ENCODE data around the gene HACL1. TPM values are rescaled to one million over a fixed set of nuclear protein-coding genes. Genes with fewer than 3 reads are reported as not detected.
A peak's percentile ranks its signal among the peaks of the same experiment; 100 is the strongest.

Gene HACL1
- total and polyA plus RNA-seq, 2 experiments from 2014 or later = 21.6 to 23.0 TPM

DNA sequence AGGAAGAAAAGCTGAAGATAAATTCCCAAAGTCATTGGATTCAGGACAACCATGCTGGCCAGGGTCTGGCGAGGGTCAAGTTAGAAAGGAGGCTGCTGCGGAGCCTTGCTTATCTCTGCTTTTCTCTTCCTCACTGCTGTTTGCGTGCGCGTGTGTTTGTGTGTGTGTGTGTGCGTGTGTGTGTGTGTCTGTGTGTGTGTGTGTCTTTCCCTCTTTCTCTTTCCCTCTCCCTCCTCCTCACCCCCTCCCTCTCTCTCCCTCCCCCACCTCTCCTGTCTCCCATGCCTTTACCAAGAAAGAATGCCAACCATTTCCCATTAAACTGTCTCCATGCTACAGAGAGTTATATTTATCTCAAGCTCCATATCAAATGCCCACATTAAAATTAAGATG lies 79.8 kb downstream of the HACL1 start, which contains the start of gene COLQ:
COLQ (minus strand) TSS at position 134 of the 393 bp plus-strand sequence; CDS start at position 53, 81 bp downstream.
- H3K36me3 ChIP-seq (replicated peaks; ENCODE audit: insufficient read depth, low read depth) = no peaks in the 10 kb centered on the region
- H3K9me2 ChIP-seq (replicated peaks; ENCODE audit: insufficient read depth) = no peaks in the 10 kb centered on the region
- TF ChIP-seq EZH2 (IDR thresholded peaks at IDR 0.05; ENCODE audit: borderline replicate concordance) (no peak), EZH2phosphoT487 (IDR thresholded peaks at IDR 0.05; ENCODE audit: low read depth, severe bottlenecking, unreplicated experiment) (no peak)
- TF ChIP-seq, protein P1, sequence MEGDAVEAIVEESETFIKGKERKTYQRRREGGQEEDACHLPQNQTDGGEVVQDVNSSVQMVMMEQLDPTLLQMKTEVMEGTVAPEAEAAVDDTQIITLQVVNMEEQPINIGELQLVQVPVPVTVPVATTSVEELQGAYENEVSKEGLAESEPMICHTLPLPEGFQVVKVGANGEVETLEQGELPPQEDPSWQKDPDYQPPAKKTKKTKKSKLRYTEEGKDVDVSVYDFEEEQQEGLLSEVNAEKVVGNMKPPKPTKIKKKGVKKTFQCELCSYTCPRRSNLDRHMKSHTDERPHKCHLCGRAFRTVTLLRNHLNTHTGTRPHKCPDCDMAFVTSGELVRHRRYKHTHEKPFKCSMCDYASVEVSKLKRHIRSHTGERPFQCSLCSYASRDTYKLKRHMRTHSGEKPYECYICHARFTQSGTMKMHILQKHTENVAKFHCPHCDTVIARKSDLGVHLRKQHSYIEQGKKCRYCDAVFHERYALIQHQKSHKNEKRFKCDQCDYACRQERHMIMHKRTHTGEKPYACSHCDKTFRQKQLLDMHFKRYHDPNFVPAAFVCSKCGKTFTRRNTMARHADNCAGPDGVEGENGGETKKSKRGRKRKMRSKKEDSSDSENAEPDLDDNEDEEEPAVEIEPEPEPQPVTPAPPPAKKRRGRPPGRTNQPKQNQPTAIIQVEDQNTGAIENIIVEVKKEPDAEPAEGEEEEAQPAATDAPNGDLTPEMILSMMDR (IDR thresholded peaks at IDR 0.05; ENCODE audit: poor library complexity) = no peak
- peak within 1 kb of the TSS; percentile 49 for H3K4me2 ChIP-seq
- H3K4me3 ChIP-seq = no peak within 1 kb of the TSS
- no peak for DNase-seq (ENCODE audit: low spot score)
- no peaks in the 10 kb centered on the region for H3K79me2 ChIP-seq
- 34% methylated on average over 6 of the region's 6 CpGs for WGBS (ENCODE audit: low lambda C conversion rate, missing lambda C conversion rate)
- H2AFZ ChIP-seq = no peak within 1 kb of the TSS
- no peaks in the 10 kb centered on the region for H3K27me3 ChIP-seq
- no peak within 1 kb of the TSS for H3K27ac ChIP-seq
- H3K4me1 ChIP-seq (ENCODE audit: insufficient read depth) = peaks cover 5% of the 10 kb centered on the region
- H4K20me1 ChIP-seq (ENCODE audit: insufficient read depth, poor library complexity, severe bottlenecking) = no peaks in the 10 kb centered on the region
- H3K9me3 ChIP-seq (ENCODE audit: low read depth) = no peaks in the 10 kb centered on the region

DNA sequence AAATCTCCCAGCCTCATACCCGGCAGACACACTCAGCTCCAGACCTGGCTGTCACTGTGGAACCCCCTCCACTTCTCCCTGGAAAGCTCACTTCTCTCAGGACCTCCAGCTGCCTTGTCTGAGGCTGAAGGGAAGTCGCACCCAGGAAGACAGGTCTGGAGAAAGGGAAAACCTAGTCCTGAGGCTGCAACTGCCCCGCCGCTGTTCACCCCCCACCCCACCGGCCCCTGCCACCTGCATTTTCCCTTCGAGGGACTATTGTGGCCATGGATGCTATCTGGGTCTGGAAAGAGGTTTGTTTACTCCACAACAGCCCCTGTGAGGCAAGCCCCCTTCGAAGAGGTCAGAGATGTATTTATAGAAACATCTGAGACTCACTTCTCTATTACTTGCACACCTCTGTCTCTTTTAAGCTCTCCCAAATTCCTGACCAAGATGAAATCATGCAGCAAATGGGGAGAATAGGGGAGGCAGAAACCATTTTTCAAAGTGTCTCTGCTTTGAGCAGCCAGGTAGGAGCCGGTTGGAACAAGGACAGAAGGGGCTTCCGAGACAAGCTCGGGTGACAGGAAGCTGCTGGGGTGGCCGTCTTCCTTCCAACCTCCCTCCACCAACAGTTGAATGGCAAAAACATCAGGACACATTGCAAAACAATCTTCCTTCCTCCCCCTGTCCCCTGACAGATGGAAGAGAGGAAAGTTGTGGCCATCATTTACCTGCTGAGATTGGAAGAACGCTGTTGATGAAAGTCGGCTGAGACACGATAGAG lies 80.4 kb downstream of the HACL1 start:
- 52% methylated on average over 14 of the region's 14 CpGs for WGBS (ENCODE audit: low lambda C conversion rate, missing lambda C conversion rate)
- DNase-seq (ENCODE audit: low spot score) = no peak
- no peaks in the 10 kb centered on the region for H3K36me3 ChIP-seq (replicated peaks; ENCODE audit: insufficient read depth, low read depth)
- no peaks in the 10 kb centered on the region for H3K27me3 ChIP-seq
- H3K9me2 ChIP-seq (replicated peaks; ENCODE audit: insufficient read depth) = no peaks in the 10 kb centered on the region
- H3K4me3 ChIP-seq = no peak overlapping the region
- H3K4me1 ChIP-seq (ENCODE audit: insufficient read depth) = peaks cover 5% of the 10 kb centered on the region
- TF ChIP-seq EZH2phosphoT487 (IDR thresholded peaks at IDR 0.05; ENCODE audit: low read depth, severe bottlenecking, unreplicated experiment) (no peak), EZH2 (IDR thresholded peaks at IDR 0.05; ENCODE audit: borderline replicate concordance) (no peak)
- TF ChIP-seq, protein P1 (IDR thresholded peaks at IDR 0.05; ENCODE audit: poor library complexity) = no peak
- no peaks in the 10 kb centered on the region for H3K79me2 ChIP-seq
- no peaks in the 10 kb centered on the region for H4K20me1 ChIP-seq (ENCODE audit: insufficient read depth, poor library complexity, severe bottlenecking)
- H3K27ac ChIP-seq = no peak overlapping the region
- H3K4me2 ChIP-seq = peak overlapping the region; percentile 49
- no peak overlapping the region for H2AFZ ChIP-seq
- H3K9me3 ChIP-seq (ENCODE audit: low read depth) = no peaks in the 10 kb centered on the region

DNA sequence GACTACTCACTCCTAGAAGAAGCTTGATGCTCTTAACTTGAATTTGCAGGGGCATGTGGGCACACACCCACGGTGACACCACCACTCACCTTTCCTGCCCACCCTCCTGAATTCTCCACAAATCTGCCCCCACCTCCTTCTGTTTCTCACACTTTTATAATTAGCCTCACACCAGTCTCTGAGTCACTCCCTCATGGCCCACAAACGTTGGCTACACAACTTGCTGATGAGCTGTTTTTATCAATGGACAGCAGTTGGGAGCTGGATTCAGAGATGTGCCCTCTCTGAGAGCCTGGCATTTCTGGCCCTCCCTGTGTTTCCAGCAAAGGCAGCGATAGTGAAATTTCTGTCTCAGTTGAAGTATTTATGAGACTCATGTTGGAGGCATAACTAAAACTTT lies 81.2 kb downstream of the HACL1 start:
- Histone ChIP-seq H3K4me2 (no peak overlapping the region), H3K27ac (no peak overlapping the region), H3K36me3 (replicated peaks; ENCODE audit: insufficient read depth, low read depth) (no peaks in the 10 kb centered on the region), H3K79me2 (no peaks in the 10 kb centered on the region), H4K20me1 (ENCODE audit: insufficient read depth, poor library complexity, severe bottlenecking) (no peaks in the 10 kb centered on the region), H3K9me3 (ENCODE audit: low read depth) (no peaks in the 10 kb centered on the region), H2AFZ (no peak overlapping the region), H3K4me3 (no peak overlapping the region), H3K27me3 (no peaks in the 10 kb centered on the region), H3K4me1 (ENCODE audit: insufficient read depth) (peaks cover 5% of the 10 kb centered on the region), H3K9me2 (replicated peaks; ENCODE audit: insufficient read depth) (no peaks in the 10 kb centered on the region)
- WGBS (ENCODE audit: low lambda C conversion rate, missing lambda C conversion rate) = 60% methylated on average over 3 of the region's 3 CpGs
- TF ChIP-seq, protein P1 (IDR thresholded peaks at IDR 0.05; ENCODE audit: poor library complexity) = no peak
- TF ChIP-seq EZH2phosphoT487 (IDR thresholded peaks at IDR 0.05; ENCODE audit: low read depth, severe bottlenecking, unreplicated experiment) (no peak), EZH2 (IDR thresholded peaks at IDR 0.05; ENCODE audit: borderline replicate concordance) (no peak)
- no peak for DNase-seq (ENCODE audit: low spot score)

All from hepatocyte (in vitro differentiated cells).